Ovary (tissue), 3 donors: ENCODE measurements around the gene NCK2.

Source experiments
- EP300 ChIP-seq: sonication (generic); formaldehyde crosslinking; IDR thresholded peaks from one replicate; pipeline ENCODE4 v1.6.1; 2017; ENCODE audit warnings: antibody characterized with exemption
- TF ChIP-seq, protein P1 (sequence below), 3 donors: fragments of 450-650 bp in 2 of 3; fragments of 200-600 bp in 1 of 3; IDR thresholded peaks; one replicate each; pipeline versions ENCODE4 v1.5.1 to v1.8.0; 2016 to 2022; ENCODE audit warnings: antibody characterized with exemption in 3 of 3, mild to moderate bottlenecking in 1 of 3
- donor health status: DM: no; HTN: no; CAD: no.

DNA sequence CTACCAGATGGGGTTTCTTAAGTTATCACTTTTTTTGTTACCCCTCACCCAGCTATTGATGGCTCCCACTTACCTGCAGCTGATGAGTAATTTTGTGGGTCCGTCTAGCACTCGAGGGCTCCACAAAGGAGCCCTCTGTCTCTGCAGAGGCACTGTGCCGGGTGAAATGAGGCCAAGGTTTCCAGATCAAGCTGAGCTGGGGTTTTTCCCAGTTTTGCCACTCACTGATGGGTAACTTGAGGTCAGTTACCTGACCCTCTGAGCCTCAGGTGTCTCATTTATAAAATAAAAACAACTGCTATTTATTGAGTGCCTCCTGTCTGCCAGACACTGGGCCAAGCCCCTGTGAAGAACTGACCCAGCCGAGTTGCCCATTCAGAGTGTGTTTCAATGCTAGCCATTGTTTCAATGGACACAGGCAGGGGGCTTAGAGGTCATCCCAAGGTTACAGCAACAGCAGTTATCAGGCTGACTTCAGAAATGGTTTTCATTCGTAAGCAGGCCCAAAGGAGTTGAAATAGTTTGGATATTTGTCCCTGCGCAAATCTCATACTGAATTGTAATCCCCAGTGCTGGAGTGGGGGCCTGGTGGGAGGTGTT lies 192.9 kb downstream of the NCK2 start:
- no peak for TF ChIP-seq EP300
- TF ChIP-seq, protein P1, sequence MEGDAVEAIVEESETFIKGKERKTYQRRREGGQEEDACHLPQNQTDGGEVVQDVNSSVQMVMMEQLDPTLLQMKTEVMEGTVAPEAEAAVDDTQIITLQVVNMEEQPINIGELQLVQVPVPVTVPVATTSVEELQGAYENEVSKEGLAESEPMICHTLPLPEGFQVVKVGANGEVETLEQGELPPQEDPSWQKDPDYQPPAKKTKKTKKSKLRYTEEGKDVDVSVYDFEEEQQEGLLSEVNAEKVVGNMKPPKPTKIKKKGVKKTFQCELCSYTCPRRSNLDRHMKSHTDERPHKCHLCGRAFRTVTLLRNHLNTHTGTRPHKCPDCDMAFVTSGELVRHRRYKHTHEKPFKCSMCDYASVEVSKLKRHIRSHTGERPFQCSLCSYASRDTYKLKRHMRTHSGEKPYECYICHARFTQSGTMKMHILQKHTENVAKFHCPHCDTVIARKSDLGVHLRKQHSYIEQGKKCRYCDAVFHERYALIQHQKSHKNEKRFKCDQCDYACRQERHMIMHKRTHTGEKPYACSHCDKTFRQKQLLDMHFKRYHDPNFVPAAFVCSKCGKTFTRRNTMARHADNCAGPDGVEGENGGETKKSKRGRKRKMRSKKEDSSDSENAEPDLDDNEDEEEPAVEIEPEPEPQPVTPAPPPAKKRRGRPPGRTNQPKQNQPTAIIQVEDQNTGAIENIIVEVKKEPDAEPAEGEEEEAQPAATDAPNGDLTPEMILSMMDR (IDR thresholded peaks at IDR 0.05) = no peak
